Measurements from ENCODE around the gene SCNN1A. TPM values are rescaled to one million over a fixed set of nuclear protein-coding genes. Genes with fewer than 3 reads are reported as not detected.
"Not testable (repeated sequence)": the region's sequence is repeated elsewhere in the genome, so short reads cannot be mapped to it uniquely, and the experiment has no call there.

The SCNN1A gene
- total RNA-seq, 1 experiment from 2014 or later = 136 TPM

GRCh38 chr12:6340032-6340638, 35.2 kb downstream of the SCNN1A start:
- intact Hi-C loops (cut with micrococcal nuclease) = no loop called here
- H3K36me3 Mint-ChIP-seq (ENCODE audit: insufficient read depth, unreplicated experiment) = peaks cover 21% of the 10 kb centered on the region
- ChIA-PET CTCF (interaction anchor here (0.6 to 1.9 kb wide), 12 partner anchors 14 to 145 kb away, joined by 3 to 10 read pairs (median 4); partner anchors contain the start of gene LTBR), POLR2A (interaction anchor here (0.8 to 24.1 kb wide), 14 partner anchors 8 to 157 kb away, joined by 3 to 739 read pairs (median 5); partner anchors contain the start of genes LTBR, SCNN1A and TAPBPL)
- BruUV-seq (replicated peaks) = no TSS peak
- H3K27ac Mint-ChIP-seq (ENCODE audit: low read depth, unreplicated experiment) = no peak overlapping the region
- no peak for TF ChIP-seq CTCF (IDR thresholded peaks at IDR 0.05; ENCODE audit: unreplicated experiment)
- H3K9me3 Mint-ChIP-seq (ENCODE audit: unreplicated experiment) = no peaks in the 10 kb centered on the region
- H3K4me3 Mint-ChIP-seq (ENCODE audit: unreplicated experiment) = no peak overlapping the region
- DNase-seq (ENCODE audit: unreplicated experiment) = no peak
- H3K4me1 Mint-ChIP-seq (ENCODE audit: insufficient read depth, unreplicated experiment) = peaks cover 23% of the 10 kb centered on the region
- H3K27me3 Mint-ChIP-seq (ENCODE audit: insufficient read depth, unreplicated experiment) = no peaks in the 10 kb centered on the region

DNA sequence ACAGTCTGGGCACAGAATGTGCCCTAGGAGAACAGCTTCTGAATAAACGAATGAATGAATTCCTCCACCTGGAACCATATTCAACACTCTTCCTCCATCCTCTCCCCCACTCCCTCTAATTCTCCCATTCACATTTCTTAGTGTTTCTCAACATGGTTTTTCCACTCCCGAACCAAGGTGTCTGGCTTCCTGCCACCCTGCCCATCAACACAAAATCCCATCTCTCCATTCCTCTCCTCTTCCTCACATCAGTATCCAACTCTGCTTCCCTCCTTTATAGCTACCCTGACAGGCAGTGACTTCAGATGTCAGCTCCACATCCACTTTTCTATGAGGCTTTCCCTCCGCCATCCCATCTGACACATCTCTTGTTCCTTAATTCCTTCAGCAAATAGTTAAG, 36.4 kb downstream of the SCNN1A start:
- no peaks in the 10 kb centered on the region for H3K9me3 Mint-ChIP-seq (ENCODE audit: unreplicated experiment)
- peaks cover 21% of the 10 kb centered on the region for H3K4me1 Mint-ChIP-seq (ENCODE audit: insufficient read depth, unreplicated experiment)
- ChIA-PET CTCF (interaction anchor here (0.6 to 1.9 kb wide), 10 partner anchors 16 to 198 kb away, joined by 3 to 10 read pairs (median 4); no protein-coding TSS in a partner anchor), POLR2A (interaction anchor here (0.6 to 24.1 kb wide), 12 partner anchors 10 to 127 kb away, joined by 3 to 739 read pairs (median 6); partner anchors contain the start of genes LTBR, SCNN1A and TAPBPL)
- TF ChIP-seq CTCF (IDR thresholded peaks at IDR 0.05; ENCODE audit: unreplicated experiment) = no peak
- no peak for DNase-seq (ENCODE audit: unreplicated experiment)
- no peak overlapping the region for H3K27ac Mint-ChIP-seq (ENCODE audit: low read depth, unreplicated experiment)
- peaks cover 25% of the 10 kb centered on the region for H3K36me3 Mint-ChIP-seq (ENCODE audit: insufficient read depth, unreplicated experiment)
- no peaks in the 10 kb centered on the region for H3K27me3 Mint-ChIP-seq (ENCODE audit: insufficient read depth, unreplicated experiment)
- intact Hi-C loops (cut with micrococcal nuclease) = loop anchor here (5.0 kb wide), 2 partner anchors 128 to 198 kb away; no protein-coding TSS in a partner anchor
- H3K4me3 Mint-ChIP-seq (ENCODE audit: unreplicated experiment) = no peak overlapping the region
- BruUV-seq (replicated peaks) = no TSS peak

GRCh38 chr12:6338536-6338935, 36.8 kb downstream of the SCNN1A start:
- intact Hi-C loops (cut with micrococcal nuclease) = loop anchor here (5.0 kb wide), 2 partner anchors 129 to 199 kb away; no protein-coding TSS in a partner anchor
- CTCF ChIA-PET = interaction anchor here (0.6 to 1.9 kb wide), 7 partner anchors 15 to 198 kb away, joined by 3 to 10 read pairs (median 4); no protein-coding TSS in a partner anchor
- DNase-seq (ENCODE audit: unreplicated experiment) = not testable (repeated sequence)

GRCh38 chr12:6337958-6338433, 37.4 kb downstream of the SCNN1A start:
- POLR2A ChIA-PET = interaction anchor here (1.8 to 24.1 kb wide), 3 partner anchors 26 to 127 kb away, joined by 11 to 739 read pairs (median 31); partner anchors contain the start of genes LTBR and SCNN1A
- Mint-ChIP-seq H3K4me1 (ENCODE audit: insufficient read depth, unreplicated experiment) (peaks cover 23% of the 10 kb centered on the region), H3K9me3 (ENCODE audit: unreplicated experiment) (no peaks in the 10 kb centered on the region), H3K4me3 (ENCODE audit: unreplicated experiment) (no peak overlapping the region), H3K27me3 (ENCODE audit: insufficient read depth, unreplicated experiment) (no peaks in the 10 kb centered on the region), H3K36me3 (ENCODE audit: insufficient read depth, unreplicated experiment) (peaks cover 26% of the 10 kb centered on the region), H3K27ac (ENCODE audit: low read depth, unreplicated experiment) (no peak overlapping the region)
- no TSS peak for BruUV-seq (replicated peaks)
- TF ChIP-seq CTCF (IDR thresholded peaks at IDR 0.05; ENCODE audit: unreplicated experiment) = no peak
- CTCF ChIA-PET = interaction anchor here (1.5 to 4.3 kb wide), 3 partner anchors 25 to 37 kb away, joined by 3 to 27 read pairs (median 4); partner anchors contain the start of gene SCNN1A
- DNase-seq (ENCODE audit: unreplicated experiment) = peak; percentile 57
- intact Hi-C loops (cut with micrococcal nuclease) = loop anchor here (5.0 kb wide), 2 partner anchors 129 to 199 kb away; no protein-coding TSS in a partner anchor

More at GRCh38 chr12:6338536-6338935, 36.8 kb downstream of the SCNN1A start:
- POLR2A ChIA-PET = interaction anchor here (1.3 to 24.1 kb wide), 8 partner anchors 11 to 127 kb away, joined by 5 to 739 read pairs (median 12); partner anchors contain the start of genes LTBR and SCNN1A
- H3K27me3 Mint-ChIP-seq (ENCODE audit: insufficient read depth, unreplicated experiment); H3K9me3 Mint-ChIP-seq (ENCODE audit: unreplicated experiment); H3K4me3 Mint-ChIP-seq (ENCODE audit: unreplicated experiment); H3K27ac Mint-ChIP-seq (ENCODE audit: low read depth, unreplicated experiment); BruUV-seq (replicated peaks): not testable (repeated sequence)
- H3K36me3 Mint-ChIP-seq (ENCODE audit: insufficient read depth, unreplicated experiment) = peaks cover 27% of the 10 kb centered on the region
- H3K4me1 Mint-ChIP-seq (ENCODE audit: insufficient read depth, unreplicated experiment) = peaks cover 23% of the 10 kb centered on the region

Measured in MCF 10A (cell line).